Lower leg skin (tissue), 3 donors: ENCODE data around the gene KCNA10.

Source experiments
- CTCF ChIP-seq, 3 donors: fragments of 450-650 bp; IDR thresholded peaks; one replicate each; pipeline ENCODE4 v1.5.1; 2016; ENCODE audit warnings: antibody characterized with exemption in 3 of 3, mild to moderate bottlenecking in 3 of 3, moderate library complexity in 2 of 3
- POLR2A ChIP-seq, 2 donors: fragments of 450-650 bp; IDR thresholded peaks; one replicate each; pipeline ENCODE4 v1.6.1; 2016 to 2017; ENCODE audit warnings: antibody characterized with exemption in 2 of 2, mild to moderate bottlenecking in 1 of 2, moderate library complexity in 1 of 2

DNA sequence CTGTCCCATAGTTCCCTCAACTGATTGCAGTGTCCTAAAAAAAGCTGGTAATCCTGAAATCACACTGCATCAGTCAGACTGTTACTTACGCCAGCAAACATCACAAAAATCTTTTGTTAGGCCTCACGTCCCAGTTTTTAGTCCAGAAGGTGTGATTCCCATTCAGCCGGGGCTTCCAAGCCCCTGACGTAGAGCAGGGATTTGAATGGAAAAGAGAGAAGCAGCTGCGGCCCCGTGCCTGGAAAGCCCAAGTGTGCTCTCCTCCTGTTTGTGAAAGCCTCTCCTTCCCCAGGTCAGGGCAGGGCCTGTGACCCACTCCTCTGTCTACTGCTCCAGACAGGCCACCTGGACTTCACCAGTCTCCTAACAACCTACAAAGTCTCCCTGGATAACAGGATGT lies 20.7 kb downstream of the KCNA10 start:
- TF ChIP-seq CTCF (IDR thresholded peaks at IDR 0.05) = no peak
- TF ChIP-seq POLR2A (IDR thresholded peaks at IDR 0.05) = no peak
